ENCODE results near the gene CDNF. TPM values are rescaled to one million over a fixed set of nuclear protein-coding genes. Genes with fewer than 3 reads are reported as not detected.

Gene CDNF
- total RNA-seq, 1 donor from 2014 or later: 1.1 TPM

GRCh38 chr10:14782691-14783363 lies 55.0 kb downstream of the CDNF start:
- DNase-seq (ENCODE audit: low read depth, low spot score): no peak
- Mint-ChIP-seq H3K9me3 (peaks cover 2% of the 10 kb centered on the region), H3K4me1 (peaks cover 8% of the 10 kb centered on the region), H3K27ac (ENCODE audit: unreplicated experiment) (peak overlapping the region; percentile 35), H3K36me3 (ENCODE audit: low read depth) (no peaks in the 10 kb centered on the region), H3K4me3 (no peak overlapping the region), H3K27me3 (ENCODE audit: low read depth) (no peaks in the 10 kb centered on the region)
- TF ChIP-seq CTCF (conservative IDR thresholded peaks at IDR 0.05): no peak

GRCh38 chr10:14781763-14782162 lies 56.1 kb downstream of the CDNF start:
- Mint-ChIP-seq H3K36me3 (ENCODE audit: low read depth) (no peaks in the 10 kb centered on the region), H3K4me3 (no peak overlapping the region), H3K9me3 (peaks cover 2% of the 10 kb centered on the region), H3K4me1 (peaks cover 8% of the 10 kb centered on the region), H3K27ac (ENCODE audit: unreplicated experiment) (peak overlapping the region; percentile 28), H3K27me3 (ENCODE audit: low read depth) (no peaks in the 10 kb centered on the region)
- no peak for TF ChIP-seq CTCF (conservative IDR thresholded peaks at IDR 0.05)
- DNase-seq (ENCODE audit: low read depth, low spot score): no peak

- Mint-ChIP-seq H3K27ac (ENCODE audit: unreplicated experiment) (no peak overlapping the region), H3K9me3 (no peaks in the 10 kb centered on the region), H3K4me3 (no peak overlapping the region), H3K4me1 (peaks cover 8% of the 10 kb centered on the region), H3K27me3 (ENCODE audit: low read depth) (no peaks in the 10 kb centered on the region), H3K36me3 (ENCODE audit: low read depth) (no peaks in the 10 kb centered on the region)
- no peak for TF ChIP-seq CTCF (conservative IDR thresholded peaks at IDR 0.05)
- DNase-seq (ENCODE audit: low read depth, low spot score): no peak
Measured at GRCh38 chr10:14779001-14779651, 58.7 kb downstream of the CDNF start.

- DNase-seq (ENCODE audit: low read depth, low spot score): no peak
- TF ChIP-seq CTCF (conservative IDR thresholded peaks at IDR 0.05): no peak
- H3K27me3 Mint-ChIP-seq (ENCODE audit: low read depth): no peaks in the 10 kb centered on the region
- no peak overlapping the region for H3K4me3 Mint-ChIP-seq
- H3K4me1 Mint-ChIP-seq: no peaks in the 10 kb centered on the region
- H3K27ac Mint-ChIP-seq (ENCODE audit: unreplicated experiment): no peak overlapping the region
- no peaks in the 10 kb centered on the region for H3K36me3 Mint-ChIP-seq (ENCODE audit: low read depth)
- H3K9me3 Mint-ChIP-seq: no peaks in the 10 kb centered on the region
Measured at GRCh38 chr10:14776546-14776945, 61.3 kb downstream of the CDNF start.

- no peak for DNase-seq (ENCODE audit: low read depth, low spot score)
- H3K9me3 Mint-ChIP-seq: no peaks in the 10 kb centered on the region
- TF ChIP-seq CTCF (conservative IDR thresholded peaks at IDR 0.05): no peak
- H3K36me3 Mint-ChIP-seq (ENCODE audit: low read depth): no peaks in the 10 kb centered on the region
- no peaks in the 10 kb centered on the region for H3K4me1 Mint-ChIP-seq
- no peak overlapping the region for H3K4me3 Mint-ChIP-seq
- H3K27me3 Mint-ChIP-seq (ENCODE audit: low read depth): no peaks in the 10 kb centered on the region
- no peak overlapping the region for H3K27ac Mint-ChIP-seq (ENCODE audit: unreplicated experiment)
Measured at GRCh38 chr10:14775656-14776055, 62.2 kb downstream of the CDNF start.

Data from neural crest cell (in vitro differentiated cells).